Spinal cord (tissue), 10 donors: ENCODE results near the gene GPRIN1. TPM values are rescaled to one million over a fixed set of nuclear protein-coding genes. Genes with fewer than 3 reads are reported as not detected.

Experiments
- DNase-seq, 6 donors: peaks; one replicate each; pipeline versions ENCODE4 v3.0.0 to v3.0.0-alpha.2; 2013 to 2015; ENCODE audit warnings: low spot score in 6 of 6, low read depth in 4 of 6
- H3K27ac ChIP-seq: one replicate; pipeline ENCODE4 v1.5.1; 2013; ENCODE audit warnings: low read depth, low read length, control low read depth
- H3K27me3 ChIP-seq: one replicate; pipeline ENCODE4 v1.6.1; 2013; ENCODE audit warnings: low read length; ENCODE audit not compliant: control insufficient read depth, insufficient read depth
- H3K36me3 ChIP-seq: one replicate; pipeline ENCODE4 v1.6.1; 2013; ENCODE audit warnings: low read length; ENCODE audit not compliant: control insufficient read depth, insufficient read depth
- H3K4me1 ChIP-seq: one replicate; pipeline ENCODE4 v1.6.1; 2013; ENCODE audit warnings: low read length; ENCODE audit not compliant: control insufficient read depth, insufficient read depth
- H3K4me3 ChIP-seq: one replicate; pipeline ENCODE4 v1.5.1; 2013; ENCODE audit warnings: low read depth, low read length, control low read depth
- H3K9me3 ChIP-seq: one replicate; pipeline ENCODE4 v1.6.1; 2013; ENCODE audit warnings: low read length; ENCODE audit not compliant: control insufficient read depth, insufficient read depth
- WGBS: methylation state at CpG from one replicate; pipeline ENCODE4 v1.1.5; 2013; ENCODE audit warnings: missing lambda C conversion rate; ENCODE audit not compliant: insufficient coverage; 5-methylcytosine and 5-hydroxymethylcytosine counted together
- long read RNA-seq, 4 donors: transcript quantifications; one replicate each; lab custom pipeline, GENCODE V29; 2026
- polyA plus RNA-seq, 2 donors: library from polyadenylated mRNA; unstranded; fragments of 120-200 nt; gene quantifications; one replicate each; pipeline ENCODE4 v1.2.1, GENCODE V29; 2013; ENCODE audit not compliant: insufficient read length in 2 of 2
- total RNA-seq, 2 donors: library from RNA; depleted of rRNA in 1 of 2; stranded (reverse); fragments of 120-200 nt in 1 of 2; fragments of >200 nt in 1 of 2; gene quantifications; one replicate each; pipeline versions ENCODE4 v1.2.3 to v1.2.4, GENCODE V29; 2013 to 2014
- donor health status: healthy.

The GPRIN1 gene
- total RNA-seq: 10 to 100 TPM; 14.7 to 25.2 TPM
- polyA plus RNA-seq: 10 to 100 TPM; 60.6 to 62.4 TPM
- long read RNA-seq, donor 1, full-length matches to known transcripts: 16 of 16 reads
- long read RNA-seq, donor 1, partial matches to known transcripts: 0 of 16 reads
- long read RNA-seq, donor 1, other reads (novel, unspliced or antisense): 0 of 16 reads
- long read RNA-seq, donor 2, full-length matches to known transcripts: 10 of 10 reads
- long read RNA-seq, donor 2, partial matches to known transcripts: 0 of 10 reads
- long read RNA-seq, donor 2, other reads (novel, unspliced or antisense): 0 of 10 reads
- long read RNA-seq, donor 3, full-length matches to known transcripts: 12 of 12 reads
- long read RNA-seq, donor 3, partial matches to known transcripts: 0 of 12 reads
- long read RNA-seq, donor 3, other reads (novel, unspliced or antisense): 0 of 12 reads
- long read RNA-seq, donor 4: 0 reads

- no peaks in the 10 kb centered on the region for H3K9me3 ChIP-seq
- H3K4me1 ChIP-seq: peaks cover 43% of the 10 kb centered on the region
- DNase-seq: peak in 4 of 6 donors; percentile 61 to 94 (median 87)
- H3K4me3 ChIP-seq: peak within 1 kb of the TSS; percentile 56
- WGBS: under 1% methylated on average over 97 of the region's 101 CpGs
- H3K27me3 ChIP-seq: no peaks in the 10 kb centered on the region
- no peak within 1 kb of the TSS for H3K27ac ChIP-seq
- peaks cover 4% of the 10 kb centered on the region for H3K36me3 ChIP-seq
Measured at GRCh38 chr5:176609724-176610434, at the start of gene GPRIN1. Gene GPRIN1, minus strand, starts transcription at chr5:176610156. Its CDS starts 10,322 bp downstream, at chr5:176599834.

GRCh38 chr5:176659512-176659839 is 49.5 kb upstream of the GPRIN1 start:
- H3K4me1 ChIP-seq: peaks cover 15% of the 10 kb centered on the region
- WGBS: 76% methylated on average over 6 of the region's 7 CpGs
- H3K27ac ChIP-seq: no peak overlapping the region
- H3K9me3 ChIP-seq: no peaks in the 10 kb centered on the region
- peaks cover 47% of the 10 kb centered on the region for H3K36me3 ChIP-seq
- H3K4me3 ChIP-seq: no peak overlapping the region
- H3K27me3 ChIP-seq: peaks cover 1% of the 10 kb centered on the region
- DNase-seq: no peak

- Histone ChIP-seq H3K27me3 (no peaks in the 10 kb centered on the region), H3K27ac (no peak overlapping the region), H3K4me1 (peaks cover 11% of the 10 kb centered on the region), H3K9me3 (no peaks in the 10 kb centered on the region), H3K4me3 (no peak overlapping the region), H3K36me3 (peaks cover 52% of the 10 kb centered on the region)
- no peak for DNase-seq
- WGBS: 77% methylated on average over 4 of the region's 11 CpGs
Measured at GRCh38 chr5:176658817-176659511, 49.0 kb upstream of the GPRIN1 start.

GRCh38 chr5:176658007-176658599 is 48.1 kb upstream of the GPRIN1 start:
- Histone ChIP-seq H3K4me1 (peaks cover 11% of the 10 kb centered on the region), H3K9me3 (no peaks in the 10 kb centered on the region), H3K27ac (no peak overlapping the region), H3K4me3 (no peak overlapping the region), H3K27me3 (no peaks in the 10 kb centered on the region), H3K36me3 (peaks cover 61% of the 10 kb centered on the region)
- WGBS: 62% methylated on average over 10 of the region's 14 CpGs
- DNase-seq: peak in 5 of 6 donors; percentile 39 to 94 (median 58)

GRCh38 chr5:176656467-176656990 is 46.6 kb upstream of the GPRIN1 start:
- H3K9me3 ChIP-seq: no peaks in the 10 kb centered on the region
- no peak for DNase-seq
- no peaks in the 10 kb centered on the region for H3K27me3 ChIP-seq
- H3K27ac ChIP-seq: no peak overlapping the region
- H3K4me3 ChIP-seq: no peak overlapping the region
- H3K4me1 ChIP-seq: peaks cover 25% of the 10 kb centered on the region
- H3K36me3 ChIP-seq: peaks cover 70% of the 10 kb centered on the region
- 90% methylated on average over 13 of the region's 13 CpGs for WGBS

- 83% methylated on average over 5 of the region's 14 CpGs for WGBS
- Histone ChIP-seq H3K4me3 (no peak overlapping the region), H3K36me3 (peaks cover 84% of the 10 kb centered on the region), H3K9me3 (no peaks in the 10 kb centered on the region), H3K4me1 (peaks cover 31% of the 10 kb centered on the region), H3K27me3 (no peaks in the 10 kb centered on the region), H3K27ac (no peak overlapping the region)
- DNase-seq: no peak
Measured at GRCh38 chr5:176654856-176655255, 44.9 kb upstream of the GPRIN1 start.

GRCh38 chr5:176653401-176654385 is 43.7 kb upstream of the GPRIN1 start:
- no peak for DNase-seq
- H3K4me1 ChIP-seq: peaks cover 38% of the 10 kb centered on the region
- H3K4me3 ChIP-seq: no peak overlapping the region
- peaks cover 80% of the 10 kb centered on the region for H3K36me3 ChIP-seq
- no peak overlapping the region for H3K27ac ChIP-seq
- no peaks in the 10 kb centered on the region for H3K27me3 ChIP-seq
- H3K9me3 ChIP-seq: no peaks in the 10 kb centered on the region
- 86% methylated on average over 18 of the region's 18 CpGs for WGBS

GRCh38 chr5:176652136-176652535 is 42.2 kb upstream of the GPRIN1 start:
- Histone ChIP-seq H3K36me3 (peaks cover 67% of the 10 kb centered on the region), H3K27me3 (no peaks in the 10 kb centered on the region)

More at GRCh38 chr5:176652136-176652535, 42.2 kb upstream of the GPRIN1 start:
- Histone ChIP-seq H3K4me1 (peaks cover 47% of the 10 kb centered on the region), H3K27ac (no peak overlapping the region), H3K4me3 (no peak overlapping the region), H3K9me3 (no peaks in the 10 kb centered on the region)
- WGBS: 59% methylated on average over 7 of the region's 8 CpGs
- DNase-seq: peak in 2 of 6 donors; percentile 60 to 70
